HG03520 (cell line): ENCODE measurements around the gene ZBTB1.
"Not testable (repeated sequence)": the region's sequence is repeated elsewhere in the genome, so short reads cannot be mapped to it uniquely, and the experiment has no call there.

Source experiments
- ATAC-seq: cut with Tn5 transposase; IDR thresholded peaks from one replicate; pipeline ENCODE4 v1.9.1; 2021; ENCODE audit warnings: mild to moderate bottlenecking, moderate library complexity; ENCODE audit not compliant: unreplicated experiment

Gene ZBTB1

DNA sequence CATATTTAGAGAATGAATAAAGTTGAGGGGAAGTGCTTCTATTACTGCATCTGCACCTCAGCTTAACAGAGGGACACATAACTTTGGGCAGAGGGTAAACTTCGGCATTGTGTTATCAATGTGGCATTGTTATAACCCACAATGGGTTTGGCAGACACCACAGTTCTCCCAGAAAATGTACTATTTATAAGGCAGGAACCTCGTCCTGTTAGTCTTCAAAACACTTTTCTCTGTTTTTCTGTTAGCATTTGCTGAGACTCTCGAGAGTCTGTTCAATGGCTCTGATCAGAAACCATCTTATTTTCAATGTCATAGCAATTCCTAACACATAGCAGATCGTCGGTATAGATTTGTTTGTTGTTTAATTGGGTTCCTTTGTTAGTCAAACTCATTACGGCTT, 59.1 kb downstream of the ZBTB1 start:
- no peak for ATAC-seq

DNA sequence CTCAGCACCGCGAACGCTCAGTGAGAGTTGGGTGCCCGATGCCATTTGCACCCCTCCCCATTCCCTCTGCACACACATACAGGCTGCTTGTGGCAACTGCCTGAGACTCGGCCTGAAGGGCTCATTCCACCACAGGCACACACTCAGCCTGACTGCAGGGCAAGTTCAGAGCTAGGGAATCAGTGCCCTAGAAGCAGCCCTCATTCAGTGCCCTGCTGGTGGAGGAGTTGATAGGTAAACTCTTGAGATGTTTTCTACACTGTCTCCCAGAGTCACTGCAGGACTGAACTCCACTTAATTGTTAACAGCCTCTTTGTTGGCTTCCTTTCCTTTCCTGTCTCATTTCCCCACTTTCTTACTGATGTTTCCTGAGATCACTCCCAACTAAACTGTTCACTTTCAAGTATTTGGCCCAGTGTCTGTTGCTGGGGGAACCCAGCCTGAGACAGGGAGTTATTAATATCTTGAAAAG, 62.1 kb downstream of the ZBTB1 start:
- ATAC-seq: no peak

DNA sequence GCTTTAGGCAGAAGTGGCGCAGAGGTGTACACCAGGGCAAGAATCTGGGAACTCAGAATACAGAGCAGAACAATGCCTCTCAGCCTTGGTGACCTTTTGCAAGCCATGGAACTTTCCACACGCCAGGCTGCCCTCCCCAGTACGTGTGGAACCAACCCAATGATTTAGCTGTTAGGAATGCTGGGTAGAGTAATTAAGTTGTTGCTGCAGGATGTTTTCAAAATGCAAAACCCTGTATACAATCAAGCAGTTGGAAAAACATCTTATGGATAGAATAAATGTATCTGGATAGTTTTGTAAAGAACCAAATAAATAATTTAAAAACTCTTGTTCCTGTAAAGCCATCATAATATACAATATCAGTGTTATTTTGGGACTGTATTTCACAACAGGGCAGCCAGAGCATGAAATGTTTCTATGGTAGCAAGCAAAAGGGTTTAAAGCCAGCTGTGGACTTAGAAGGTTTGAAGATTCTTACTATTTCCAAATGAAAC, 64.6 kb downstream of the ZBTB1 start:
- no peak for ATAC-seq

DNA sequence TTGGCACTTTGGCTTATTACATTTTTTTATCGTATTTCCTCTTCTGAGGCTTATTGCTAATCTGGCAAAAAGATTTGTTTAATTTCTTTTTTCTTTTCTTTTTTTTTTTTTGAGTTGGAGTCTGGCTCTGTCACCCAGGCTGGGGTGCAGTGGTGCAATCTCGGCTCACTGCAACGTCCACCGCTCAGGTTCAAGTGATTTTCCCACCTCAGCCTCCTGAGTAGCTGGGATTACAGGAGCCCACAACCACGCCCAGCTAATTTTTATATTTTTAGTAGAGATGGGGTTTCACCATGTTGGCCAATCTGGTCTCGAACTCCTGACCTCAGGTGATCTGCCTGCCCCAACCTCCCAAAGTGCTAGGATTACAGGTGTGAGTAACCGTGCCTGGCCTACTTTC, 65.1 kb downstream of the ZBTB1 start:
- ATAC-seq: not testable (repeated sequence)

DNA sequence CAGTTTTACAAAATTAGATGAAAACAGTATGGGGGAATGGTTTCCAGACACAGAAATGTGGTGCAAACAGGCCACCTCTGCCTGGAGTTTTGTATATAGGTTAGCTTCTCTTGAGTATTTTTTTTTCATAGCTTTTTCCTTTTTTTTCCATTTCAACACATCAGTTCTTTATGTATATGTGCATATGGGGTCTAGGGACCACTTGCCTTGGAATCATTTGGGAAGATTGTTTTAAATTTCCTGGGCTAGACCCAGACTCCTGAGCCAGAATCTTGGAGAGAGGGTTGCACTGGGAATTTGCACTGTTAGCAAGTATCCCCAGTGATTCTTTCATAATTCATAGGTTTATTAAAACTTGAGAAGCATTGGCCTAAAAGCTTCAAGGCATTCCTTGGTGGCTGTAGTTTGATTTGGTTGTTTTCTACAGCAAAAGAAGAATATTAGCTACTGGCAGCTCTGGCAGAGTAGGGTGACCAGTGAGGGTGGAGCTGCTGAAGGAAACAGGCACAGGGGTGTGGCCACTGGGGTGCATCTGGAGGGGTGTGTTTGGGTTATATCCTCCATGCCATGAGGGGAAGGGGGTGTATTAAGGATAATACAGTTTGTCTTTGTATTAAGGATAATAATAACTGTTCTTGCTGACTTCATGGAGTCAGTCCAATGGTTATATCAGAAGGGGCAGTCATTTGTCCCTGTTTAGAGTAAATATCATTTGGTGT, 68.0 kb downstream of the ZBTB1 start:
- ATAC-seq: no peak

DNA sequence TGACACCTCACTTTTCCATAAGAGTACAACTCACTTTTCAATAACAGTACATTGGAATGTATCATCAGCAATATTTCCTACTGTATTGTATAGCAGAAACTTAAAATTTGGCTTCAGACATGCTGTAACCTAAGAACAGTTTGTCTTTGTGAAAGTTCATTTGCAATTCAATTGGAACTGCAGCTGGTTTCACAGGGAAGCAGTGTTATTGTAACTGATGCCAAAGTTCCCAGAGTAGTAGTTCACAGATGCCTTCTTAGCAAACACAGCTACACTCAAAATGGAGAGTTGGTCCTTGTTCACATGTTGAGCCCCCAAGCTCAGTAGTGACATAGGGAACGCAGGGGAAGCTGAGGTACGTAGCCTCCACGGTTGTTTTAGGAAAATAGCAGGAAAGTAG, 68.5 kb downstream of the ZBTB1 start:
- ATAC-seq: no peak
